GM12874 (cell line): ENCODE data around the gene SIDT1.

Experiments
- CTCF ChIP-seq: IDR thresholded peaks from 2 replicates; pipeline ENCODE4 v1.5.1; 2011; ENCODE audit warnings: low read depth, mild to moderate bottlenecking, control low read depth, low read length, moderate library complexity; ENCODE audit not compliant: insufficient read depth

Gene SIDT1

DNA sequence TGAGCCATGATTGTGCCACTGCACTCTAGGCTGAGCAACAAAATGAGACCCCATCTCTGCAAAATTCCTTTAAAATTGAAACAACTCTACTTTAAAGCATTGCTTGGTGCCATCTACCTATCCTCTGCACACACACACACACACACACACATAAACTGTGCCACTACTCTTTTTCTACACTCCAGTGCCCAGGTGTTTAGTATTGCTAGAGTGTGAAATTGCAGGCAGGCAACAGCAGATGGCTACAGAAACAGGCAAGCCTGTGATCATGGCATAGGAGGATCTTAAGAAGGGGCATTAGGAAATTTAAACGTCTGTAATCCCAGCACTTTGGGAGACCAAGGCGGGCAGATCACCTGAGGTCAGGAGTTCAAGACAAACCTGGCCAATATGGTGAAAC is 39.0 kb downstream of the SIDT1 start:
- TF ChIP-seq CTCF: no peak

- TF ChIP-seq CTCF: no peak
Measured at GRCh38 chr3:113573728-113574127, 41.4 kb downstream of the SIDT1 start.

DNA sequence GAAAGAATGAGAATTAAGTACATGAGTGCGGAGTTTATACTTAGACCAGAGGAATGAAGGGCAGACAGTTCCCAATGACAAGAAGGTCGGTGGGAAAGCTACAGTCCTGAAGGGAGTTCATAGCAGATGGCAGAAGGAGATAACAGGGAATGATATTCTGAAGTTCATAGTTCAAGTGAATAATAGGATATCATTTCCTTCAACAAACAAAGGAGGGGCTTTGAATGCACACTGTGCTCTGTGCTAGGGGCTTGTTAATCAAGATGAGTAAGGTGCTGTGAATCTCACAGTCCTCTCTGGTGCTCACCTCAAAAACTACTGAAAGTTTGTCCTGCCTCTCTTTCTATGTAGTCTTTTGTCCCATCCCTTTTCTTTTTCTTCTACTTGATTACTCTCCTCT is 41.9 kb downstream of the SIDT1 start:
- no peak for TF ChIP-seq CTCF

- TF ChIP-seq CTCF: no peak
Measured at GRCh38 chr3:113575206-113575605, 42.9 kb downstream of the SIDT1 start.

DNA sequence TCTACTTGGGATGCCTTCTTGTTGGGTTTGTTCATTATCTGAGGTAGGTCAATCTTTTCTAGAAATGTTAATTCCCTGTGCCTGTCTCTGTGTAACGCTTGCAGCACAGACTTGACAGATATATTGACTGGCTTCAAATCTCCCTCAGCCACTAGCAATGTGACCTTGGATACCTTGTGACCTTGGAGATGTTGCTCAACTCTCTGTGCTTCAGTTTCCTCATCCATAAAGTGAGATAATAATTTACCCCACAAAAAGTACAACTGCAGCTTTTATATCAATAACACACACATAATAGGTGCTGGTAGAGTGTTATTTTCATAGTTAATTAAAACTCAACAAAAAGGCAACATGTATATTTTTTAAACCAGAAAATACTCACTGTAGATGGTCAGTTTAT is 52.9 kb downstream of the SIDT1 start:
- TF ChIP-seq CTCF: no peak

- TF ChIP-seq CTCF: no peak
Measured at GRCh38 chr3:113585720-113586119, 53.4 kb downstream of the SIDT1 start.

GRCh38 chr3:113588806-113589205 is 56.5 kb downstream of the SIDT1 start:
- no peak for TF ChIP-seq CTCF

DNA sequence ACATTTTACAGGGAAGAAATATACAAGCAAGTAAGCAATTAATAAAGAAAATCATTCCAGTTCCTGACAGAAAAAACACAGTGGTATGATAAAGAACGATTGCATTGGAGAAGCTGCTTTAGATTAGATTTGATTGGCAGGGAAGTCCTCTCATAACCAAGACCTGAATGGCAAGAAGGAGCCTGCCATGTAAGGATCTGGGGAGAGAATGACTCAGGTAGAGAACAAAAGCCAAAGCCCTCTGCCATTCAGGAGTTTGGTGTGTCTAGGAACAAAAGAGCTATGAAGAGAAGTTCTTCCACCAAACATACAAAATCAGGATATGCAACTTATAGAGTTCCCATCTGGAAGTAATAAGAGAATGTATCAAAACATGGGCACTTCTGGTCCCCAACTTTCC is 57.6 kb downstream of the SIDT1 start:
- no peak for TF ChIP-seq CTCF
